GM19455 (cell line): ENCODE data around the gene OR8S1.
"Not testable (repeated sequence)": the region's sequence is repeated elsewhere in the genome, so short reads cannot be mapped to it uniquely, and the experiment has no call there.

Source experiments
- ATAC-seq: cut with Tn5 transposase; IDR thresholded peaks from one replicate; pipeline ENCODE4 v1.9.1; 2021; ENCODE audit not compliant: unreplicated experiment

OR8S1 gene, protein sequence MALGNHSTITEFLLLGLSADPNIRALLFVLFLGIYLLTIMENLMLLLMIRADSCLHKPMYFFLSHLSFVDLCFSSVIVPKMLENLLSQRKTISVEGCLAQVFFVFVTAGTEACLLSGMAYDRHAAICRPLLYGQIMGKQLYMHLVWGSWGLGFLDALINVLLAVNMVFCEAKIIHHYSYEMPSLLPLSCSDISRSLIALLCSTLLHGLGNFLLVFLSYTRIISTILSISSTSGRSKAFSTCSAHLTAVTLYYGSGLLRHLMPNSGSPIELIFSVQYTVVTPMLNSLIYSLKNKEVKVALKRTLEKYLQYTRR

DNA sequence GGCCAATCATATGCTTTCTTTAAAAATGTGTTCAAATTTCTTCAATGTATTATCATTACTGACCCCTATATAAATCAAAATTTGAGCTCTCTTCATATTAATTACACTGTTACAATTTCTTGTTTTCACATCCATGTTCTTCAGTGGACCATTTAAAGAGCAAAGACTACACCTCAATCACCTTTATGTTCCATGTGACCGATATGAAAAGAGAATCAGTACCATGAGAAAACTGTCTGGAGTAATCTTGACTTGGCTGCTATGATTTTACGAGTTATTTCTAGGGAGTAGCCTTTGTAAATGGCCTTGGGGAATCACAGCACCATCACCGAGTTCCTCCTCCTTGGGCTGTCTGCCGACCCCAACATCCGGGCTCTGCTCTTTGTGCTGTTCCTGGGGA, at the start of gene OR8S1:
OR8S1 (plus strand) TSS at position 301 of the 400 bp plus-strand sequence; CDS start at position 301, 0 bp downstream.
- no peak for ATAC-seq

GRCh38 chr12:48482198-48482597, 43.2 kb upstream of the OR8S1 start, which contains the start of gene C12orf54:
C12orf54 (plus strand) TSS chr12:48482498; CDS start chr12:48483297, 799 bp downstream.
- ATAC-seq: no peak

DNA sequence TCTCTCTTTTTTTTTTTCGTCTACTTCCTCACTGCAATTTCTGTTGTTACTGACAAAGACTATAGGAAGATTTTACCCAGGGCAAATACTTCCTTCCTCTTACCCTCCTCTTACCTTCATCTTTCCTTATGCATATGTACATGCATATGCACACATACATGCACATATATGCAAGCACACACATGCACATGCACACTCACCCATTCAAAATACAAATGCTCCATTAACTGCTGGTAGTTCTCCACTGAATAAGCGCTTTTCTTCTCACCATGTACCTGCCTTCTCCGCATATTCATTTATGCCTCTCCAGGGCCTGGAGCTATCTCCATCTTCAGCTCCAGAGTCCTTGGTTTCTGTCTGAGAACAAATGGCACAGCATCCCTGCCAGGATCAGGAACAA, 42.5 kb upstream of the OR8S1 start:
- ATAC-seq: no peak

DNA sequence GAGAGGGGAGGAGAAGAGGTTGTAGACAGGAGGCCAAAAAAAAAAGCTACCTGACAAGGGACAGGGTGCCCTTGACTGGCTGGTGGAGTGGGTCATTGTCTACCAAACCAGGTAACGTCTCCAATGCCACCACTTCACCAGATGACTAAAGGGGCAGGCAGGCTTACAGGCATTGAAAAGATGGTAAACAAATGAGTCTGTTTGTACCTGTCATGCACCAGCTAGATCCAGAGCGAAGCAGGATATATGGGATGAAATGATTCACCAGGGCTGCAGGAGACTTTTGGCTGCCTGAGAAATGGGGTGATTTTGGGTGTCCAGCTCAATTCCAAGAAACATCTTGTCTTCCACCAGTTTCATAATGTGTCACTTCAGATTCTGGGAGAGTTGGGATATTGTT, 39.2 kb upstream of the OR8S1 start:
- no peak for ATAC-seq

DNA sequence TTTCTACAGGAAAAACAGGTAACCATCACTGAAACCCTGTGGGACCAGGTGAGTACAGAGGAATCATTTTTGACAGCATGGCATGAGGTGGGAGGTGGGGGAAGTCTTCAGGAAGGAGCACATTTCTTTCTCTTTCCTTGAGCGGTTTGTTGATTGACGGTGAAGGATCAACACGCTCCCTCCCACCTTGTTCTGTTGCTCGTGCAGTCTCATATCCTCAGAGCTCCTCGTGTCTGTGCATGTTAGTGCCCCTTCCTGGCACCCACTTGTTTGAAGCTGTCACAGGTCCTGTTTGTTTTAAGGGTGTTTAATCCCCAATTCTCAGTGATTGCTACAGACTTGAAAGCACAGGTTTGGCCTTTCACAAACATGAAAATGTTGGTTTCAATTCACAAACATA, 38.8 kb upstream of the OR8S1 start:
- ATAC-seq: no peak

DNA sequence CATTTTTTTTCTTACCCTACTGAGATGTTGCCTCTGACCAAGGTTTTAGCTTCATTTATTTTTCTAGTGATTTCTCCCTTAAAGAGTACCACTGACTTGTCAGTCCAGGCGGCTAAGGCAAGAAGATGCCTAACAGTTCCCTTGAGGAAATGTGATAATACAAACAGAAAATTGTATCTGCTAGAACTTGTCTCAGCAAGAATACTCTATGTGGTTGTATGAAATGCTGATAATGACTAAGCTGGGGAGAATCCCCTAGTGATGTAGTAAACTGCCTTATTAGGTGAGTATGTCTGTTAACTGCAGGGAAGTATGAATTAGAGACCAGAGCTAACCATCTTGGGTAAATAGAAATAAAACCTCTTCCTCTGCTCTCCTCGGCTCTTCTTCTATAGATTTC, 36.4 kb upstream of the OR8S1 start:
- ATAC-seq: peak; percentile 95

DNA sequence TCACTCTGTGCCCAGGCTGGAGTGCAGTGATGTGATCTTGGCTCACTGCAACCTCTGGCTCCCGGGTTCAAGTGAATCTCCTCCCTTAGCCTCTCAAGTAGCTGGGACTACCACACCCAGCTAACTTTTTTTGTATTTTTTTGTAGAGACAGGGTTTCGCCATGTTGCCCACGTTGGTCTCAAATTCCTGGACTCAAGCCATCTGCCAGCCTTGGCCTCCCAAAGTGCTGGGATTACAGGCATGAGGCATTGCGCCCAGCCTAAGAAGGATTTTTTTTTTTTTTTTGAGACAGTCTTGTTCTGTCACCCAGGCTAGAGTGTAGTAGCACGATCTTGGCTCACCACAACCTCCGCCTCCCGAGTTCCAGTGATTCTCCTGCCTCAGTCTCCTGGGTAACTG, 36.0 kb upstream of the OR8S1 start:
- ATAC-seq: not testable (repeated sequence)

DNA sequence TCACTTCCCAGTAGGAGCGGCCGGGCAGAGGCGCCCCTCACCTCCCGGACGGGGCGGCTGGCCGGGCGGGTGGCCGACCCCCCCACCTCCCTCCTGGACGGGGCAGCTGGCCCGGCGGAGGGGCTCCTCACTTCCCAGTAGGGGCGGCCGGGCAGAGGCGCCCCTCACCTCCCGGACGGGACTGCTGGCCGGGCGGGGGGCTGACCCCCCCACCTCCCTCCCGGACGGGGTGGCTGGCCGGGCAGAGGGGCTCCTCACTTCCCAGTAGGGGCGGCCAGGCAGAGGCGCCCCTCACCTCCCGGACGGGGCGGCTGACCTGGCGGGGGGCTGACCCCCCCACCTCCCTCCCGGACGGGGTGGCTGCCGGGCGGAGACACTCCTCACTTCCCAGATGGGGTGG, 25.2 kb upstream of the OR8S1 start:
- not testable (repeated sequence) for ATAC-seq

GRCh38 chr12:48506836-48507235, 18.6 kb upstream of the OR8S1 start:
- ATAC-seq: not testable (repeated sequence)

DNA sequence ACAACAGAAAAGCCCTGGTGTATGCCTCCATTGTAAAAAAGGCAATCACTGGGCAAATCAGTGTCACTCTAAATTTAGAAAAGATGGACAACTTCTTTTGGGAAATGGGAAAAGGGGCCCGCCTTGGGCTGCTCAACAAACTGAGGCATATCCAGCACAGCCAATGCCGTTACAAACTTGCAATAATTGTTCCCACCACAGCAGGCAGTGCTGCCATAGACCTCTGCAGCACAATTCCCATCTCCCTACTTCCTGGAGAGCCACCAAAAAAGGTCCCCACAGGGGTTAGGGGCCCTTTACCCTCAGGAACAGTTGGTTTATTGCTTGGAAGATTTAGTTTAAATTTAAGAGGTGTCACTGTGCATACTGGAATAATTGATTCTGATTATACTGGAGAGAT, 16.4 kb upstream of the OR8S1 start:
- no peak for ATAC-seq

- no peak for ATAC-seq
Observed at GRCh38 chr12:48510111-48510510, 15.3 kb upstream of the OR8S1 start.

DNA sequence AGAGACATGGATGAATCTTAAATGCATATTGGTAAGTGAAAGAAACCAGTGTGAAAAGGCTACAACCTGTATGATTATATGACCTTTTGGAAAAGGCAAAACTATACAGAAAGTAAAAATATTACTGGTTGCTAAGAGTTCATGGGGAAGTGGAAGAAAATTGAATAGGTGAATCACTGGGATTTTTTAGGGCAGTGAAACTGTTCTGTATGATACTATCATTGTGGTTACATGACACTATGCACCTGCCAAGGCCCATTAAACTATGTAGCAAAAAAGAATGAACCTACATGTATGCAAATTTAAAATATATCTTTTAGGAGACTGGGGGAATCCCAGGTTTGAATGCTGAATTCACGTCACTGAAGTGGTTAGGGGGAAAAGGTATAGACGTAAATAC, 12.6 kb upstream of the OR8S1 start:
- ATAC-seq: peak; percentile 72

GRCh38 chr12:48514728-48515127, 10.7 kb upstream of the OR8S1 start:
- no peak for ATAC-seq

GRCh38 chr12:48520381-48520780, 5.1 kb upstream of the OR8S1 start:
- ATAC-seq: not testable (repeated sequence)

DNA sequence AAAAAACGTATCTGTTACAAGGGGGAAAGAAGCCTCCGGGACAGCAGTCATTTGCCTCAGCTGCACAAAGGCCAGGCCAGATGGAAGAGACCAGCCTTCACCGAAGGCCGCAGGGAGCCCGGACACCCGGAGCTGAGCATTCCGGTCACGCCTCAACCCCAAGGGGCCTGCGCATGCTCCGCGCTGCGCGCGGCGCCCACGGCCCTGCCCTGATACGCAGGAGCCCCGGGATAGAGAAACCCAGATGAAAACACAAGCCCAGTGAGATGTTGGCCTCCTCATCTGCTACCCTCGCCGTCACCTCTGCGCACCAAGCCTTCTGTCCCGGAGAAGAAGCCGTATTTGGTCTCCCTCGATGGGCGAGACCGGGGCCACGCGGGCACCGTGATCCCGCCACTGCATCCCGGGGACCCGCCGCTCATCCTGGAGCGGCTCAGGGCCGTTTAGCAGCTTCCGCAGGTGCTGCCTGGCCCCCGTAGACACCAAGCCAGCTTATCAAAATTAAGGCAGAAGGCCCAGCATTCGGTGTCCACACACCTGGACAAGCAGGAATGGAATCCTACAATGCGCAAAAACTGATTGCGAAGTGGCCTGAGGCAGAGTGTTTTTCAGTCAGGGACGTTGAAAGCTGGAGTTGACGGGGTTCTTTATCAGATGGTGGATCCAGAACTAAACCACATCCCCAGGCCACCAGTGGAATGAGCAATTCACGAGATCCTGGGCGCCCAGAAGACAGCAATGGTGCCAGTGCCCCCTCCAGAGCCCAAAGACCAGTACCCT, 2.6 kb downstream of the OR8S1 start:
- no peak for ATAC-seq

DNA sequence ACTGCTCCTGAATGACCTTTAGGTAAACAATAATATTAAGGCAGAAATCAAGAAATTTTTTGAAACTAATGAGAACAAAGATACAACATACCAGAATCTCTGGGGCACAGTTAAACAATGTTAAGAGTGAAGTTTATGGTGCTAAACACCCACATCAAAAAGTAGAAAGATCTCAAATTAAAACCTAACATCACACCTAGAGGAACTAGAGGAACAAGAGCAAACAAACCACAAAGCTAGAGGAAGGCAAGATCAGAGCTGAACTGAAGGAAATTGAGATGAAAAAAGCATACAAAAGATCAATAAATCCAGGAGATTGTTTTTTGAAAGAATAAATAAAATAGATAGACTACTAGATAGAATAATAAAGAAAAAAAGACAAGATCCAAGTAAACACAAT, 7.2 kb downstream of the OR8S1 start:
- ATAC-seq: no peak

DNA sequence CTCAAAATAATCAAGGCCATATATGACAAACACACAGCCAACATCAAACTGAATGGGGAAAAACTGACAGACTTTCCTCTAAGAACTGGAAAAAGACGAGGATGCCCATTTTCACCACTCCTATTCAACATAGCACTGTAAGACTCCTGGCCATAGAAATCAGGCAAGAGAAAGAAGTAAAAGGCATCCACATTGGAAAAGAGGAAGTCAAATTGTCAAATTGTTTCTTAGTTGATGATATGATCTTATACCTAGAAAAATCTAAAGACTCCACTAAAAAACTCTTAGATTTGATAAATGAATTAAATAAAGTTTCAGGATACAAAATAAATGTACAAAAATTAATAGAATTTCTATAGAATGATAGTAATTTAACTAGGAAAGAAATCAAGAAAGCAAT, 11.2 kb downstream of the OR8S1 start:
- no peak for ATAC-seq

GRCh38 chr12:48542300-48542928, 17.0 kb downstream of the OR8S1 start:
- no peak for ATAC-seq

DNA sequence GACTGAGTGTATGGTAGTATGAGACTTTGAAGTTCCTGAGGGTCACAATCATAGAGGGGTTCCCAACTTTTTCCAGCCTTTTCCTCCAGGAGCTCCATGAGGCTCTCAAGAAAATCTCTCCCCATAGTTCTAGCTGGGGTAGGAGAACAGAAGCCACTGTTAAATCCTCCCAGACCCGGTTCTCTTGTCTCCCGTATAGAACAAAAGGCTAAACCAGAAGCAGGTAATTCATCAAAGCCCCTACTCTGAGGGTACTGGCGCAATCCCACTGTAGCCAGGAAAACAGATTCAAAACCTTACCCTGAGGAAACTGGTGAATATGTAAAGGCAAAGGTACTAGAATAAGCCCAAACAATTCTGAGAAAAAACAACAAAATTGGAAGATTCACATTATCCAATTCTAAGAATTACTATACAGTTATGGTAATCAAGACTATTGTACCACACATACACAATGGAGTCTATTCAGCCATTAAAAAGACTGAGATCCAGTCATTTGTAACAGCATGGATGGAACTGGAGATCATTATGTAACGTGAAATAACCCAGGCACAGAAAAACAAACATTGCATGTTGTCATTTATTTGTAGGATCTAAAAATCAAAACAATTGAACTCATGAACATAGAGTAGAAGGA, 20.5 kb downstream of the OR8S1 start:
- no peak for ATAC-seq

DNA sequence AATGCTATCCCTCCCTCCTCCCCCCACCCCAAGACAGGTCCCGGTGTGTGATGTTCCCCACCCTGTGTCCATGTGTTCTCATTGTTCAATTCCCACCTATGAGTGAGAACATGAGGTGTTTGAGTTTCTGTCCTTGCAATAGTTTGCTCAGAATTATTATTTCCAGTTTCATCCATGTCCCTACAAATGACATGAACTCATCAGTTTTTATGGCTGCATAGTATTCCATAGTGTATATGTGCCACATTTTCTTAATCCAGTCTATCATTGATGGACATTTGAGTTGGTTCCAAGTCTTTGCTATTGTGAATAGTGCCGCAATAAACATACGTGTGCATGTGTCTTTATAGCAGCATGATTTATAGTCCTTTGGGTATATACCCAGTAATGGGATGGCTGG, 21.6 kb downstream of the OR8S1 start:
- not testable (repeated sequence) for ATAC-seq

DNA sequence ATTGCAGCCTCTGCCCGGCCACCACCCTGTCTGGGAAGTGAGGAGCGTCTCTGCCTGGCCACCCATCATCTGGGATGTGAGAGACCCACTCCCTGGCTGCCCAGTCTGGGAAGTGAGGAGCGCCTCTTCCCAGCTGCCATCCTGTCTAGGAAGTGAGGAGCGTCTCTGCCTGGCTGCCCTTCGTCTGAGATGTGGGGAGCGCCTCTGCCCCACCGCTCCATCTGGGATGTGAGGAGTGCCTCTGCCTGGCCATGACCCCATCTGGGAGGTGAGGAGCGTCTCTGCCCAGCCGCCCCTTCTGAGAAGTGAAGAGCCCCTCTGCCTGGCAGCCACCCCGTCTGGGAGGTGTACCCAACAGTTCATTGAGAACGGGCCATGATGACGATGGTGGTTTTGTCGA, 26.2 kb downstream of the OR8S1 start:
- not testable (repeated sequence) for ATAC-seq
